AG09309 (cell line): ENCODE measurements around the gene SLC44A5.

ENCODE experiments used
- DNase-seq: peaks from one replicate; pipeline ENCODE4 v3.0.0-alpha.2; 2010; ENCODE audit warnings: low read depth
- H3K4me3 ChIP-seq: 2 replicates; pipeline ENCODE4 v1.5.1; 2011; ENCODE audit warnings: mild to moderate bottlenecking, low read depth, low read length, moderate library complexity; ENCODE audit not compliant: control insufficient read depth
- CTCF ChIP-seq: IDR thresholded peaks from 2 replicates; pipeline ENCODE4 v1.5.1; 2011; ENCODE audit warnings: mild to moderate bottlenecking, low read depth, low read length, inconsistent platforms; ENCODE audit not compliant: insufficient read depth, control insufficient read depth; ENCODE audit errors: missing control alignments

Gene SLC44A5

GRCh38 chr1:75444220-75444619 is 166.7 kb downstream of the SLC44A5 start:
- no peak for TF ChIP-seq CTCF
- no peak for DNase-seq
- H3K4me3 ChIP-seq: no peak overlapping the region

GRCh38 chr1:75440274-75440673 is 170.6 kb downstream of the SLC44A5 start:
- no peak overlapping the region for H3K4me3 ChIP-seq
- DNase-seq: no peak
- no peak for TF ChIP-seq CTCF

DNA sequence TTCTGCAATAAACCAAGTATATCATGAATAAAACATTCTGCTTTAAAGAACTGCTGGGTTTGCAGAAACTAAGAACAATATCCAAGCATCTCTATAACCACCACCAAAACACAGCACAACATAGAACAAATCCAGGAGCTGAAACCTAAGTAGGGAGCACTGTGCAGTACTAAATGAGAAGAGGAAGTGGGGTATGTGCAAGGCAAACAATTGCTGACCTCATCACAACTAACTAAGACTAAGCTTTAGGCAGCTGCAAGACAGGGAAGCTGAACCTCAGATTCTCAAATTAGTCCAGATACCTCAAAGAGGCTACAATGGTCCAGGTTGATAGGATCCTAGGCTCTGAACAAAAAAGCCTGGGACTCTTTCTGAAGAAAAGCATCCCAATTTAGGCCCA is 172.6 kb downstream of the SLC44A5 start:
- no peak for DNase-seq
- no peak overlapping the region for H3K4me3 ChIP-seq
- no peak for TF ChIP-seq CTCF

GRCh38 chr1:75431843-75432242 is 179.1 kb downstream of the SLC44A5 start:
- no peak overlapping the region for H3K4me3 ChIP-seq
- DNase-seq: no peak
- TF ChIP-seq CTCF: no peak

- H3K4me3 ChIP-seq: no peak overlapping the region
- TF ChIP-seq CTCF: no peak
- no peak for DNase-seq
Measured at GRCh38 chr1:75430526-75430925, 180.4 kb downstream of the SLC44A5 start.

GRCh38 chr1:75426688-75427087 is 184.2 kb downstream of the SLC44A5 start:
- TF ChIP-seq CTCF: no peak

GRCh38 chr1:75425001-75425650 is 185.8 kb downstream of the SLC44A5 start:
- H3K4me3 ChIP-seq: no peak overlapping the region
- TF ChIP-seq CTCF: no peak
- DNase-seq: no peak

More at GRCh38 chr1:75426688-75427087, 184.2 kb downstream of the SLC44A5 start:
- no peak overlapping the region for H3K4me3 ChIP-seq
- DNase-seq: no peak
